AG04449 (cell line): ENCODE results near the gene B4GALNT3.
"Not testable (repeated sequence)": the region's sequence is repeated elsewhere in the genome, so short reads cannot be mapped to it uniquely, and the experiment has no call there.

Source experiments
- CTCF ChIA-PET: fragments of 350-600 bp; formaldehyde crosslinking; extraction: SDS; loops from one replicate; lab custom pipeline; 2021; ENCODE audit warnings: antibody characterized with exemption; lab: Yijun Ruan, JAX
- POLR2A ChIA-PET: fragments of 400-600, 350-600 bp; formaldehyde crosslinking; extraction: SDS; loops from one replicate; lab custom pipeline; 2020; ENCODE audit warnings: antibody characterized with exemption, inconsistent platforms; lab: Yijun Ruan, JAX
- DNase-seq: peaks from one replicate; pipeline ENCODE4 v3.0.0-alpha.2; 2010; ENCODE audit warnings: low read depth, low spot score
- H3K4me3 ChIP-seq: 2 replicates; pipeline ENCODE4 v1.5.1; 2011; ENCODE audit warnings: low read depth, mild to moderate bottlenecking, control low read depth, low read length
- TF ChIP-seq, protein P1 (sequence below): IDR thresholded peaks from one replicate; pipeline ENCODE4 v1.5.1; 2011; ENCODE audit warnings: mild to moderate bottlenecking, moderate library complexity, low read length, control low read depth, inconsistent platforms; ENCODE audit not compliant: insufficient read depth; ENCODE audit errors: missing control alignments

The B4GALNT3 gene

DNA sequence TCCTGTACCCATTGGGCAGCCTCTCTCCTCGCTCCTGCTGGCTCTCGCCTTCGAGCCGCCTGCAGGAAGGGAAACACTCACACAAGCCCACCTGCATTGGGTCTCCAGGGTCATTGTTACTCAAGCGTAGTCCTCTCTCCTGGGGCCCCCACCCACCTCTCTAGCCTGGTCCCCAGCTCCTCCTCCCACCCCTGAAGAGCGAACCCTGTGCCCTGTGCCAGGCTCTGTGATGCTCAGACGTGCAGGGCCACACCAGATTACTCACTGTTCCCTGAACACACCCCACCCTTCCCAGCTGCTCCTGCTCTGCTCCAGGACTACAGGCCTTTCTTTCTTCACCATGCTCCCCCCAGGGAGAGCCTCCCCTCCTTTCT, 115.4 kb downstream of the B4GALNT3 start:
- CTCF ChIA-PET = interaction anchor here (0.8 to 16.1 kb wide), 37 partner anchors 9 to 538 kb away, joined by 3 to 290 read pairs (median 5); partner anchors contain the start of genes NINJ2 and WNK1
- TF ChIP-seq, protein P1, sequence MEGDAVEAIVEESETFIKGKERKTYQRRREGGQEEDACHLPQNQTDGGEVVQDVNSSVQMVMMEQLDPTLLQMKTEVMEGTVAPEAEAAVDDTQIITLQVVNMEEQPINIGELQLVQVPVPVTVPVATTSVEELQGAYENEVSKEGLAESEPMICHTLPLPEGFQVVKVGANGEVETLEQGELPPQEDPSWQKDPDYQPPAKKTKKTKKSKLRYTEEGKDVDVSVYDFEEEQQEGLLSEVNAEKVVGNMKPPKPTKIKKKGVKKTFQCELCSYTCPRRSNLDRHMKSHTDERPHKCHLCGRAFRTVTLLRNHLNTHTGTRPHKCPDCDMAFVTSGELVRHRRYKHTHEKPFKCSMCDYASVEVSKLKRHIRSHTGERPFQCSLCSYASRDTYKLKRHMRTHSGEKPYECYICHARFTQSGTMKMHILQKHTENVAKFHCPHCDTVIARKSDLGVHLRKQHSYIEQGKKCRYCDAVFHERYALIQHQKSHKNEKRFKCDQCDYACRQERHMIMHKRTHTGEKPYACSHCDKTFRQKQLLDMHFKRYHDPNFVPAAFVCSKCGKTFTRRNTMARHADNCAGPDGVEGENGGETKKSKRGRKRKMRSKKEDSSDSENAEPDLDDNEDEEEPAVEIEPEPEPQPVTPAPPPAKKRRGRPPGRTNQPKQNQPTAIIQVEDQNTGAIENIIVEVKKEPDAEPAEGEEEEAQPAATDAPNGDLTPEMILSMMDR = no peak
- POLR2A ChIA-PET = no interaction called here
- no peak for DNase-seq
- H3K4me3 ChIP-seq = no peak overlapping the region

DNA sequence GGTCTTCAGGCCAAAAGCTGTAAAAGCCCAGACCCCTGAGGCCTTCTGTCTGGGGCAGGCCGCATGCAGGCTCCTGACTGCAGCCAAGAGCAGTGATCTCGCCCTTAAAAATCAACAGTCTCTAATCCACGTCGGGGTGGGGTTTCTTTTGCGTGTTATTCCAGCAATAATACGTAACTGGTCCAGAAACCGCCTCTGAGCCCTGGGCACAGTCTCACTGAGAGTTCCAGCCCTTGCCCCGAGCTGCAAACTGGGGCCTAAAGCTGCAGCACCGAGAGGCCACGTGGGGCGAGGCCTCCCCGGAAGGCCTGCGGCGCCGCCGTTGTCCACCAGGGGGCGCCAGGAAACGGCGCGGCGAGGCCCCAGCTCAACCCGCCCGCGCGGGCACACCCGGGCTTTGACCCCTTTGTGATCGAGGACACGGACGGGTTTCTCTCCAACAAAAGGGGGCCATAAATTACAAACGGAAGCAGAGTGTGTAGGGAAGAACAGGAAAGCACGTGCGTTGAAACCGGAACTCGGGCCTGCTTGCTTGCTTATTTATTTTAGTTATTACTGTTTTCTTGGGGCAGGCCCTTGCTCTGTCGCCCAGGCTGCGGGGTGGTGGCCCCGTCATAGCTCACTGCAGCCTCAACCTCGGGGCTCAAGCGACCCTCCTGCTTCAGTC, 116.3 kb downstream of the B4GALNT3 start:
- ChIA-PET POLR2A (interaction anchor here (0.6 to 1.0 kb wide), 2 partner anchors 175 to 370 kb away, joined by 3 to 5 read pairs; no protein-coding TSS in a partner anchor), CTCF (interaction anchor here (0.8 to 16.1 kb wide), 62 partner anchors 7 to 537 kb away, joined by 3 to 290 read pairs (median 4); partner anchors contain the start of genes NINJ2, RAD52 and WNK1)
- TF ChIP-seq, protein P1 = peak; percentile 92
- H3K4me3 ChIP-seq = peak overlapping the region; percentile 8; the same call in 1 of the 2 replicates
- no peak for DNase-seq

DNA sequence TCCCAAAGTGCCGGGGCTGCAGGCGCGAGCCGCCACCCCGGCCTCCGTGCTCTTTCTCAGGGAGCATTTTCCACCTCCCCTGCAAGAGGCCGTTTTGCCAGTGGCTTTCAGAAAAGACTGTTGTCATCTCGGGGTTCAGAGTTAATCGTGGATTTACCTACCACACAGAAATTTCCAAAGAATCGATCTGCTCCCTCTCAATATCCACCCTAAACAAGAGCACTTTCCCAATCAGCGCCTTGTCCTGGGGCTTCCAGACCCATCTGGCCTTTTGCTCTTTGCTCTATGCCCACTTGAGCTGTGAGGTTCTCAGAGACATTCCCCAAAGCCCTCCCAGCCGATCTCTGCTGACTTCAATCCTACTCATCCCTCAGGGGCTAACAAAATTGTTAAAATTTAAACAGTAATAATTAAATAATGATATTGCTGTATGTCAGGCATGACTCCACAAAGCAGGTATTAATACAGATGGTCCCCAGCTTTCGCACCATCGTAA, 116.9 kb downstream of the B4GALNT3 start:
- no peak overlapping the region for H3K4me3 ChIP-seq
- TF ChIP-seq, protein P1 = no peak
- no peak for DNase-seq
- POLR2A ChIA-PET = interaction anchor here (1.0 kb wide), 1 partner anchor 174 kb away, joined by 5 read pairs; no protein-coding TSS in a partner anchor
- CTCF ChIA-PET = interaction anchor here (0.6 to 16.1 kb wide), 50 partner anchors 7 to 537 kb away, joined by 3 to 290 read pairs (median 5); partner anchors contain the start of genes RAD52 and WNK1

DNA sequence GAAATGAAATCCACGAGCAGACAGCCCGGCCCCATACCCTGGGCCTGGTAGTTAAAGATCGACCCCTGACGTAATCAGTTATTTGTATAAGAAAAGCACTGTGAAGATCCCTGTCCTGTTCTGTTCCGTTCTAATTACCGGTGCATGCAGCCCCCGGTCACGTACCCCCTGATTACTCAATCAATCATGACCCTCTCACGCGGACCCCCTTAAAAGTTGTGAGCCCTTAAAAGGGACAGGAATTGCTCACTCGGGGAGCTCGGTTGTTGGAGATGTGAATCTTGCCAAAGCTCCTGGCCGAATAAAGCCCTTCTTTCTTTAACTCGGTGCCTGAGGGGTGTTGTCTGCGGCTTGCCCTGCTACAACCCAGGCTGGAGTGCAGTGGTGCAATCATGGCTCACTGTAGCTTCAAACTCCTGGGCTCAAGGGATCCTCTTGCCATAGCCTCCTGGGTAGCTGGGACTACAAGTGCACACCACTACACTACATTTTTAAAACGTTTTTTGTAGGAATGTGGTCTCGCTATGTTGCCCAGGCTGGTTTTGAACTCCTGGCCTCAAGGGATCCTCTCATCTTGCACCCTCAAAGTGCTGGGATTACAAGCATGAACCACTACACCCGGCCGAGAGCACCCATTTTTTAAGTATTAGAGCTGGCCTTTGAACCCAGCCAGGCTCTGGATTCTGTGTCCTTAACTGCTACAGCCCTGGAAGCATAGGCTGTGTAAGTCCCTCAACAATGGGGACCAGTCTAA, 118.4 kb downstream of the B4GALNT3 start:
- H3K4me3 ChIP-seq, DNase-seq: not testable (repeated sequence)
- ChIA-PET POLR2A (interaction anchor here (0.5 kb wide), 1 partner anchor 171 kb away, joined by 3 read pairs; no protein-coding TSS in a partner anchor), CTCF (interaction anchor here (1.1 to 16.1 kb wide), 9 partner anchors 9 to 236 kb away, joined by 3 to 290 read pairs (median 5); partner anchors contain the start of gene WNK1)

DNA sequence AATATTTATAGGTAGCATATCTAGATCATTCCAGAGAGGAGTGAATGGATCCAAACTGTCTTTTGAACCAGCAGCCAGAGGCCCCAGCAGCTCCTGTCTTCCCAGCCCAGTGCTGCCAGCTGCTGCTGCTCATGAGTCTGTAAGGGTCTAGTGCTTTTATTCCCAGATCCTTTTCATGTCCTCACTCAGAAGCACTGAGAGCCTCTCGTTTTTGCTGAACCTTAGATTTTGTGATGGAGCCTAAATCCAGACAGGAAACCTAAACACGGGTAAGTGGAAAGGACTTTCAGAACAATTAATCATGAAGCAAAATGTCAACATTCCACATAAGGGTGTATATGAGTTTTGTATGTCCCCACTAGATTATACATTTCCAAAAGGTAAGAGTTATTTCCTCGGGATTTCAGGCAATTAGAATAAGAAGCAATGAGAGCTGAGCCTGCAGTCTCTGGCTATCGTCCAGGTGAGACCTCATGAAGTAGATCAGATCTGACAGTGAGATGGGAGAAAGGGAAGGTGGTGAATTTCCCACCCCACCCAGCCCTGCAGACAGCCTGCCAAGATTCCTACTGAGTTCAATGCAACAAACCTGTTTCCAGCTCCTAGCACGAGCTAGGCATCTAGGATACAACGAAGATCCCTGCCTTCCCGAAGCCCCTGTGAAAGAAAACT, 119.1 kb downstream of the B4GALNT3 start:
- TF ChIP-seq, protein P1 = no peak
- DNase-seq = no peak
- CTCF ChIA-PET = interaction anchor here (1.1 to 16.1 kb wide), 8 partner anchors 10 to 235 kb away, joined by 3 to 290 read pairs (median 5); partner anchors contain the start of gene WNK1
- POLR2A ChIA-PET = interaction anchor here (0.5 kb wide), 1 partner anchor 171 kb away, joined by 3 read pairs; no protein-coding TSS in a partner anchor
- H3K4me3 ChIP-seq = no peak overlapping the region
